ENCODE data around the gene UBAP2.

UBAP2 gene

GRCh38 chr9:33884856-33885701 lies 163.6 kb downstream of the UBAP2 start:
- H3K9me3 ChIP-seq (ENCODE audit: low read length) = no peaks in the 10 kb centered on the region
- H3K79me2 ChIP-seq (ENCODE audit: insufficient read depth, low read length) = peaks cover 79% of the 10 kb centered on the region
- H4K20me1 ChIP-seq (ENCODE audit: insufficient read depth, low read length) = no peaks in the 10 kb centered on the region
- H3K36me3 ChIP-seq (ENCODE audit: insufficient read depth, low read length) = peaks cover 36% of the 10 kb centered on the region
- no peak for TF ChIP-seq CTCF (IDR thresholded peaks at IDR 0.05; ENCODE audit: low read length)
- TF ChIP-seq EZH2 (IDR thresholded peaks at IDR 0.05; ENCODE audit: borderline replicate concordance, low read length) = no peak
- peak overlapping the region; percentile 68 for H3K27ac ChIP-seq (ENCODE audit: low read depth, low read length, poor library complexity, severe bottlenecking)
- H3K9ac ChIP-seq (ENCODE audit: low read length) = peak overlapping the region; percentile 21; the same call in 1 of the 2 replicates
- no peak overlapping the region for H3K4me3 ChIP-seq (ENCODE audit: low read depth, low read length, poor library complexity, severe bottlenecking)
- H3K4me2 ChIP-seq (ENCODE audit: low read length) = 0 out of 2 replicates have a peak overlapping the region, but pooled peaks have one; percentile 15
- no peaks in the 10 kb centered on the region for H3K27me3 ChIP-seq (ENCODE audit: insufficient read depth, low read length)
- H2AFZ ChIP-seq (ENCODE audit: low read length) = no peak overlapping the region
- H3F3A ChIP-seq (ENCODE audit: insufficient read depth, low read length) = no peaks in the 10 kb centered on the region
- peaks cover 43% of the 10 kb centered on the region for H3K4me1 ChIP-seq (ENCODE audit: insufficient read depth, low read length, severe bottlenecking)
- H3K9me2 ChIP-seq (ENCODE audit: low read depth, low read length) = no peaks in the 10 kb centered on the region

- peak overlapping the region; percentile 98 for H3K27ac ChIP-seq (ENCODE audit: low read depth, low read length, poor library complexity, severe bottlenecking)
- H3K4me3 ChIP-seq (ENCODE audit: low read depth, low read length, poor library complexity, severe bottlenecking) = no peak overlapping the region
- peaks cover 95% of the 10 kb centered on the region for H3K79me2 ChIP-seq (ENCODE audit: insufficient read depth, low read length)
- no peak overlapping the region for H2AFZ ChIP-seq (ENCODE audit: low read length)
- no peaks in the 10 kb centered on the region for H4K20me1 ChIP-seq (ENCODE audit: insufficient read depth, low read length)
- H3F3A ChIP-seq (ENCODE audit: insufficient read depth, low read length) = no peaks in the 10 kb centered on the region
- no peak overlapping the region for H3K4me2 ChIP-seq (ENCODE audit: low read length)
- H3K9ac ChIP-seq (ENCODE audit: low read length) = no peak overlapping the region
- TF ChIP-seq EZH2 (IDR thresholded peaks at IDR 0.05; ENCODE audit: borderline replicate concordance, low read length) = no peak
- no peak for TF ChIP-seq CTCF (IDR thresholded peaks at IDR 0.05; ENCODE audit: low read length)
- H3K27me3 ChIP-seq (ENCODE audit: insufficient read depth, low read length) = no peaks in the 10 kb centered on the region
- H3K9me2 ChIP-seq (ENCODE audit: low read depth, low read length) = no peaks in the 10 kb centered on the region
- H3K36me3 ChIP-seq (ENCODE audit: insufficient read depth, low read length) = peaks cover 5% of the 10 kb centered on the region; the same call in 1 of the 2 replicates
- H3K4me1 ChIP-seq (ENCODE audit: insufficient read depth, low read length, severe bottlenecking) = peaks cover 78% of the 10 kb centered on the region
- H3K9me3 ChIP-seq (ENCODE audit: low read length) = no peaks in the 10 kb centered on the region
These were observed 167.1 kb downstream of the UBAP2 start for GRCh38 chr9:33881635-33882034.

GRCh38 chr9:33880211-33881089 lies 168.2 kb downstream of the UBAP2 start:
- TF ChIP-seq CTCF (IDR thresholded peaks at IDR 0.05; ENCODE audit: low read length) (no peak), EZH2 (IDR thresholded peaks at IDR 0.05; ENCODE audit: borderline replicate concordance, low read length) (no peak)
- H3K4me2 ChIP-seq (ENCODE audit: low read length) = peak overlapping the region; percentile 2; the same call in 1 of the 2 replicates

More at GRCh38 chr9:33880211-33881089, 168.2 kb downstream of the UBAP2 start:
- Histone ChIP-seq H3K9me2 (ENCODE audit: low read depth, low read length) (no peaks in the 10 kb centered on the region), H3K9me3 (ENCODE audit: low read length) (no peaks in the 10 kb centered on the region), H3K27ac (ENCODE audit: low read depth, low read length, poor library complexity, severe bottlenecking) (peak overlapping the region; percentile 98), H3F3A (ENCODE audit: insufficient read depth, low read length) (no peaks in the 10 kb centered on the region), H3K4me1 (ENCODE audit: insufficient read depth, low read length, severe bottlenecking) (peaks cover 89% of the 10 kb centered on the region), H3K4me3 (ENCODE audit: low read depth, low read length, poor library complexity, severe bottlenecking) (no peak overlapping the region), H3K27me3 (ENCODE audit: insufficient read depth, low read length) (no peaks in the 10 kb centered on the region), H3K36me3 (ENCODE audit: insufficient read depth, low read length) (no peaks in the 10 kb centered on the region), H3K79me2 (ENCODE audit: insufficient read depth, low read length) (peaks cover 95% of the 10 kb centered on the region), H3K9ac (ENCODE audit: low read length) (peak overlapping the region; percentile 4; the same call in 1 of the 2 replicates), H2AFZ (ENCODE audit: low read length) (no peak overlapping the region), H4K20me1 (ENCODE audit: insufficient read depth, low read length) (no peaks in the 10 kb centered on the region)

All from OCI-LY1 (cell line).